Esophagus muscularis mucosa (tissue), 4 donors: ENCODE data around the gene MARCHF2.

ENCODE experiments used
- CTCF ChIP-seq, 3 experiments: fragments of 200-600 bp in 2 of 3; fragments of 450-650 bp in 1 of 3; sonication (generic) in 2 of 3; IDR thresholded peaks; one replicate each; pipeline ENCODE4 v1.5.1; 2017 to 2019; ENCODE audit warnings: antibody characterized with exemption in 3 of 3, mild to moderate bottlenecking in 2 of 3, moderate library complexity in 1 of 3
- EP300 ChIP-seq: sonication (generic); formaldehyde crosslinking; IDR thresholded peaks from one replicate; pipeline ENCODE4 v1.6.1; 2017; ENCODE audit warnings: antibody characterized with exemption
- POLR2A ChIP-seq: fragments of 450-650 bp; IDR thresholded peaks from one replicate; pipeline ENCODE4 v1.6.1; 2017; ENCODE audit warnings: antibody characterized with exemption, moderate library complexity, mild to moderate bottlenecking, low read depth
- POLR2AphosphoS5 ChIP-seq, 2 donors: sonication (generic); formaldehyde crosslinking; IDR thresholded peaks; one replicate each; pipeline ENCODE4 v1.6.1; 2017; ENCODE audit warnings: antibody characterized with exemption in 2 of 2

GRCh38 chr19:8412783-8413628 is at the start of gene MARCHF2:
- TF ChIP-seq CTCF (IDR thresholded peaks at IDR 0.05) (peak; percentile 71 to 82 (median 79)), POLR2A (no peak), POLR2AphosphoS5 (IDR thresholded peaks at IDR 0.05) (peak; percentile 75 to 83), EP300 (no peak)
